ENCODE measurements around the gene LONP2.
"Not testable (repeated sequence)": the region's sequence is repeated elsewhere in the genome, so short reads cannot be mapped to it uniquely, and the experiment has no call there.

LONP2 gene

GRCh38 chr16:48386559-48387312 lies 142.6 kb downstream of the LONP2 start:
- no peak for DNase-seq (ENCODE audit: low read depth in 2 of 2, low spot score in 1 of 2)

GRCh38 chr16:48392407-48392806 lies 148.3 kb downstream of the LONP2 start:
- DNase-seq (ENCODE audit: low read depth in 2 of 2, low spot score in 1 of 2), result no peak

GRCh38 chr16:48393485-48394354 lies 149.6 kb downstream of the LONP2 start:
- DNase-seq (ENCODE audit: low read depth in 2 of 2, low spot score in 1 of 2), result no peak

GRCh38 chr16:48394355-48394703 lies 150.2 kb downstream of the LONP2 start:
- no peak for DNase-seq (ENCODE audit: low read depth in 2 of 2, low spot score in 1 of 2)

- DNase-seq (ENCODE audit: low read depth in 2 of 2, low spot score in 1 of 2), result no peak
These were observed 151.3 kb downstream of the LONP2 start for GRCh38 chr16:48395375-48395774.

GRCh38 chr16:48402547-48402946 lies 158.4 kb downstream of the LONP2 start:
- not testable (repeated sequence) for DNase-seq (ENCODE audit: low read depth in 2 of 2, low spot score in 1 of 2)

- DNase-seq (ENCODE audit: low read depth in 2 of 2, low spot score in 1 of 2), result no peak
These were observed 161.1 kb downstream of the LONP2 start for GRCh38 chr16:48405153-48405552.

GRCh38 chr16:48405907-48406306 lies 161.8 kb downstream of the LONP2 start:
- DNase-seq (ENCODE audit: low read depth in 2 of 2, low spot score in 1 of 2), result no peak
